LNCaP clone FGC (cell line): ENCODE measurements around the gene TXNRD2.

Experiments used
- DNase-seq: peaks from one replicate; pipeline ENCODE4 v3.0.0-alpha.2; 2011; ENCODE audit warnings: low read depth
- H3K4me3 ChIP-seq: 2 replicates; pipeline ENCODE4 v1.5.1; 2011; ENCODE audit warnings: mild to moderate bottlenecking, low read depth, low read length, control low read depth
- TF ChIP-seq, protein P1 (sequence below): IDR thresholded peaks from 2 replicates; pipeline ENCODE4 v1.5.1; 2012; ENCODE audit warnings: mild to moderate bottlenecking; ENCODE audit not compliant: control insufficient read depth, insufficient read depth; ENCODE audit errors: extremely low read depth

TXNRD2 gene

GRCh38 chr22:19970479-19971275 is 29.1 kb upstream of the TXNRD2 start:
- no peak overlapping the region for H3K4me3 ChIP-seq
- TF ChIP-seq, protein P1, sequence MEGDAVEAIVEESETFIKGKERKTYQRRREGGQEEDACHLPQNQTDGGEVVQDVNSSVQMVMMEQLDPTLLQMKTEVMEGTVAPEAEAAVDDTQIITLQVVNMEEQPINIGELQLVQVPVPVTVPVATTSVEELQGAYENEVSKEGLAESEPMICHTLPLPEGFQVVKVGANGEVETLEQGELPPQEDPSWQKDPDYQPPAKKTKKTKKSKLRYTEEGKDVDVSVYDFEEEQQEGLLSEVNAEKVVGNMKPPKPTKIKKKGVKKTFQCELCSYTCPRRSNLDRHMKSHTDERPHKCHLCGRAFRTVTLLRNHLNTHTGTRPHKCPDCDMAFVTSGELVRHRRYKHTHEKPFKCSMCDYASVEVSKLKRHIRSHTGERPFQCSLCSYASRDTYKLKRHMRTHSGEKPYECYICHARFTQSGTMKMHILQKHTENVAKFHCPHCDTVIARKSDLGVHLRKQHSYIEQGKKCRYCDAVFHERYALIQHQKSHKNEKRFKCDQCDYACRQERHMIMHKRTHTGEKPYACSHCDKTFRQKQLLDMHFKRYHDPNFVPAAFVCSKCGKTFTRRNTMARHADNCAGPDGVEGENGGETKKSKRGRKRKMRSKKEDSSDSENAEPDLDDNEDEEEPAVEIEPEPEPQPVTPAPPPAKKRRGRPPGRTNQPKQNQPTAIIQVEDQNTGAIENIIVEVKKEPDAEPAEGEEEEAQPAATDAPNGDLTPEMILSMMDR = peak; percentile 88
- DNase-seq = no peak

DNA sequence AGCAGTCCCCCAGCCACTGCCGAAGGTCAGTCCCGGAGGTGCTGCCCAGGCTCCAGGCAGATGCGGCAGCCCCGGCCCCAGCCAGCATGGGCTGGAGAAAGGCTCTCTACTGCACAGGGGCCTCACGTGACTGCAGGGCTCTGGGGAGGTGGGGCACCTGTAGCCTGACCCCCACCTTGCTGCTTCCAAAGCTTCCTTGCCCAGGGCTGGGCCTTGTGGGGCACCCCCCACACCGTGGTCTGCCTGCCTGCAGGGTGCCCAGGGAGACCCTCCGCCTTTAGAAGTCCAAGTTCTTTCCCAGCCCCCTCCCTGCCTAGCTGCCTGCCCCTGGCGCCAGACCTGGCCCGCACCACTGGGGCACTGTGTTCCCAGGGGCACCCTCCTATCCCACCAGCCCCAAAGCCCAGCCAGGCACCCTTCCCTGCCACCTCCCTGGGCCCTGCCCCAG is 28.4 kb upstream of the TXNRD2 start:
- no peak overlapping the region for H3K4me3 ChIP-seq
- no peak for DNase-seq
- TF ChIP-seq, protein P1 = no peak

GRCh38 chr22:19969141-19969928 is 27.7 kb upstream of the TXNRD2 start:
- no peak for DNase-seq
- TF ChIP-seq, protein P1 = no peak
- H3K4me3 ChIP-seq = no peak overlapping the region

GRCh38 chr22:19968450-19968891 is 26.9 kb upstream of the TXNRD2 start:
- no peak for DNase-seq
- H3K4me3 ChIP-seq = no peak overlapping the region
- TF ChIP-seq, protein P1 = no peak

DNA sequence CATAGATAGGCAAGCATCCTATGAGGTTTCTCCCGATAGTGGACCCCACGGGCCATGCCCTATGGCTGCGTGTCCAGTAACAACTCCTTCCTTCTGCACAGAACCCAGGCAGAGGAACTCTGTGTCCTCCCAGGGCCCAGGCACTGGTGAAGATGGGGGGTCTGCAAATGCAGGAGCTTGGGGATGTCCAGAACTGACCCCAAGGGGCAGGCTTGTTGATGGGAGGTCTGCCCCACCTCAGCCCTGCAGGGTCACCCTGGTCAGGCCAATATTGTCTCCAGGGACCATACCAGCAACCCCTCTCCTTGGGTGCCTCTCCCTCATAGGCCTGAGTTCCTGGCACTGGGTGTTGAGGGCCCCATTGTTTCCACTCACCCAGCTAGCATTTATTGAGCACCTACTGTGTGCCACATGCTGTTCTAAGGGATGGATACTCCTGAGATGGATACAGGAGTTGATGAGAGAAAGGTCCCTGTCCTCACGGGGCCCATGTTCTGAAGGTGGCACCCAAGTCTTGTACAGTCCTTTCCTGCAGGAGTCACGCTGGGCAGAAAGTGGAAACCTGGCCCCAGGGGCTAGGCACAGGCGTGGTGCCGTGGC is 26.3 kb upstream of the TXNRD2 start:
- no peak overlapping the region for H3K4me3 ChIP-seq
- TF ChIP-seq, protein P1 = no peak
- no peak for DNase-seq

DNA sequence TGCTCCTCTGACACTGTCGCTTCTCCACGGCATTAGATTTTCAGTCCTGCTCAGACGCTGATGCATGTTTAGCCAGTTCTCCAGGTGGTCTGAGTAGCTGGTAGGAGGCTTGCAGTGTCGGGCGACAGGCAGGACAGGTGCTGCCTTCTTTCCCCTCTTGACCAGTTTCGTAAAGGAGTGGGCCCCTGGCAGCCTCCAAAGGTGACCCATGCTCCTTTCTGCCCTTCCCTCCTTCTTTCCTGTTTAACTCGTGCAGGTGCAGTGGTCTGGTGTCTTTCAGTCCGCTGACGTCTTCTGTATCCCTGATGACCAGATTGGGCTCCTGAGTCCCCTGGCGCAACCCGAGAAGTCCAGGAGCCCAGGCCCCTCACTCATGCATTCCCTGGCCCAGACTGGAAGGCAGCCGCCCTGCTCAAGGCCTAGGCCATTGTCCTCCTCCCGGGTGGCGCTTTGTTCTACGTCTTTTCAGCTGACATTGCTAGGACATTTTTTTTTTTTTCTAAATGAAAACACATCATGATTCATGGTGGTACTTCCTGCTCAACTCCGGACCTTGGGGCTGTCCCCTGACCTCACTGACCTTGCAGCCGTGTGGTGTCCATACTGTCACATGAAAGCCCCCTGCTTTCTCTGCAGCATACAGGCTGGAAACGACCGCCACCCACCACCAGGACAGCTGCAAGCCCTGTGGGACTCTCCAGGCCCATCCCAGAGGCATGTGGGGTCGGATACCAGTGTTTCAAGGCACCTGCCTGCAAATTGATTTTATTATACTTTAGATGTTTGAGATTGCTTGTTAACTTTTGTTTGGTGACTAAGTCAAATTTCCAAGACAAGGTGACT is 25.5 kb upstream of the TXNRD2 start:
- DNase-seq = no peak
- H3K4me3 ChIP-seq = no peak overlapping the region
- TF ChIP-seq, protein P1 = no peak
